ENCODE data around the gene GAS2L3. TPM values are rescaled to one million over a fixed set of nuclear protein-coding genes. Genes with fewer than 3 reads are reported as not detected.

The GAS2L3 gene
- total RNA-seq: 0.43 and 2.1 TPM in 2 replicates

GRCh38 chr12:100573292-100574186 lies at the start of gene GAS2L3:
GAS2L3 (plus strand) TSS chr12:100573684; CDS start chr12:100594905, 21,221 bp downstream.

Other genes starting within 250 kb of the GAS2L3 start
- not detected in 2 replicates for gene SLC17A8, start 216.6 kb upstream of the GAS2L3 start, total RNA-seq
- gene NR1H4, start 99.8 kb upstream of the GAS2L3 start, total RNA-seq: not detected in 2 replicates
- 2.4 and 7.8 TPM in 2 replicates for gene ANO4, start 221.1 kb downstream of the GAS2L3 start, total RNA-seq

Measured in nasal cavity respiratory epithelium epithelial cell of viscerocranial mucosa (primary cell).